GM21737 (cell line): ENCODE measurements around the gene NF1.

ENCODE experiments used
- ATAC-seq: cut with Tn5 transposase; IDR thresholded peaks from one replicate; pipeline ENCODE4 v1.9.1; 2021; ENCODE audit warnings: mild to moderate bottlenecking, moderate library complexity; ENCODE audit not compliant: unreplicated experiment

NF1 gene

GRCh38 chr17:31394544-31394943, 299.8 kb downstream of the NF1 start:
- ATAC-seq = no peak

- no peak for ATAC-seq
These were observed 302.6 kb downstream of the NF1 start for GRCh38 chr17:31397256-31397939.

GRCh38 chr17:31398381-31399311, 303.9 kb downstream of the NF1 start:
- ATAC-seq = no peak

GRCh38 chr17:31400481-31400950, 305.7 kb downstream of the NF1 start:
- ATAC-seq = no peak

- no peak for ATAC-seq
These were observed 306.9 kb downstream of the NF1 start for GRCh38 chr17:31401456-31402254.

GRCh38 chr17:31404028-31404949, 309.5 kb downstream of the NF1 start:
- no peak for ATAC-seq

- ATAC-seq = no peak
These were observed 311.2 kb downstream of the NF1 start for GRCh38 chr17:31405890-31406371.

GRCh38 chr17:31408586-31408985, 313.8 kb downstream of the NF1 start:
- ATAC-seq = no peak

- ATAC-seq = no peak
These were observed 317.0 kb downstream of the NF1 start for GRCh38 chr17:31411707-31412285.

- no peak for ATAC-seq
These were observed 317.7 kb downstream of the NF1 start for GRCh38 chr17:31412511-31412910.

- no peak for ATAC-seq
These were observed 318.5 kb downstream of the NF1 start for GRCh38 chr17:31413081-31413799.

- no peak for ATAC-seq
These were observed 319.2 kb downstream of the NF1 start for GRCh38 chr17:31413874-31414549.

- ATAC-seq = no peak
These were observed 319.8 kb downstream of the NF1 start for GRCh38 chr17:31414550-31414918.

- no peak for ATAC-seq
These were observed 320.3 kb downstream of the NF1 start for GRCh38 chr17:31415004-31415454.

- ATAC-seq = no peak
These were observed 321.1 kb downstream of the NF1 start for GRCh38 chr17:31415640-31416502.

- ATAC-seq = no peak
These were observed 321.7 kb downstream of the NF1 start for GRCh38 chr17:31416503-31416923.

- no peak for ATAC-seq
These were observed 322.4 kb downstream of the NF1 start for GRCh38 chr17:31417051-31417792.
